ENCODE data around the gene SESN1.
"Not testable (repeated sequence)": the region's sequence is repeated elsewhere in the genome, so short reads cannot be mapped to it uniquely, and the experiment has no call there.

Gene SESN1

DNA sequence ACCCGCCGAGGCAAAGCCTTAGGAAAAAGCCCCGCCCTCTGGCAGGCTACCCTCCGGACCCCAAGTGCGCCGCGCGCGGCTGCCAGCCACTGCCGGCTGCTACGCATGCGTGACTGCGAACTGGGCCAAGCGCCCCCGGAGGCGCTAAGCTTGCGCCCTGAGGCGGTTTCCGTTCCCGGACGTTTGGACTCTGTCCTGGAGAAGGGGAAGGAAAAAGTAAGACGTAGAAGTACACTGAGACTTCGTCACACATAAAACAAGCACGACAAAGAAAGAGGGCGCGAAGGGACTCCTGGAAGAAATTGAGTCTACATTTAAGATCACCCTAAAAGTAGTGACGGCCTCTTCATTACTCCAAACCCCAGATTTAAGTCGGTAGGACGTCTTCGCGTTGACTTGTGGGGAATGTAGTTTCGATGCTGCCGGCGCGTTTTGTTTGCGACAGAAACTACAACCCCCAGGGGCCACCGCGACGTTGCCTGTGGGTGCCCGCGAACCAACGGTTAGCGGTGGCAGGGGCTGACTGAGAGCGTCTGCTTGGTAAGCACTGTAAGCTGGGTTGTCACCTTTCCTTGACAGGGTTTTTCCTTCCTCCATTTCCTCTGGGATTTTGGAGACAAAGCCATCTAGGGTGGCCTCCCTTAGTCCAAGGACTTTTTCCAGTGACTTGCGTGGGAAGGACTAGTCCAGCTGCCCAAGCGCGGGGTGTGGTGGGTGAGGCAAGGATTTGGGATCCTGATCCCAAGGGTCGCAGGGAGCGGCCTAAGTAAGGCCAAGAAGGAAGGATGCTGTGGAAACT is 589 bp upstream of the SESN1 start, which contains the start of gene CEP57L1:
TSS of gene CEP57L1 (plus strand) at position 472 of the 799 bp plus-strand sequence. CDS start 49,715 bp downstream, outside the sequence.
- peak; percentile 87 to 91 for DNase-seq (ENCODE audit: low read depth in 2 of 2)

DNA sequence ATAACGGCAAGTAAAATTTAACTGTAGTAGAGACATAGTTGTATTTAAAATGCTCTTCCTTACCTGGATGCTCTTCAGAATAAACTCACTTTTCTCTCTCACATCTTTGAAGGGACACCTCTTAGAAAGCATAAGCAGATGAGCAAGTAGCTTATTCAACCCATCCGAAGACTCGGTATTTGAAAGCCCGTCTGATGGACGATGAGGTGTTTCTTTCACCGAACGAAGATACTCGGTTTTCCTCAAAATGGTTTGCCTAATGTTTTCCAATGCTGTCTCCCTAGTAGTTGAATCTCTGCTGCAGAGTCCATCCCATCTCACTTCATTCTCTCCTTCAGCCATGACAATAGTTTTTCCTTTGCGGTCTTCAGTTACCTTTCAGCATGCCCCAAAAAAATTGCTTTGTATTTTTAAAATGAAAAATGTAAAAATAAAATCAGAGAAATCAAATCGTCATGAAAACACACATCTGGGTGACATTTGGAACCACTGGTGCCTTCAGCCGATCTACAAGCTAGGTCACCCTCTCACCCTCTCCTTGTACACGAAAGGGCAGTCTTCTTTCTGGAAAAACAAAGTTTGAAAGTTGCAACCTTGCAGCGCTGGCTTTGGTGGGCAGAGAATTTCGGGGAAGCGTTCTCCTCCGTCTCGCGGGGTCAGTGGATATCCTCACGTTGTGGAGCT is 772 bp downstream of the SESN1 start:
- no peak for DNase-seq (ENCODE audit: low read depth in 2 of 2)

DNA sequence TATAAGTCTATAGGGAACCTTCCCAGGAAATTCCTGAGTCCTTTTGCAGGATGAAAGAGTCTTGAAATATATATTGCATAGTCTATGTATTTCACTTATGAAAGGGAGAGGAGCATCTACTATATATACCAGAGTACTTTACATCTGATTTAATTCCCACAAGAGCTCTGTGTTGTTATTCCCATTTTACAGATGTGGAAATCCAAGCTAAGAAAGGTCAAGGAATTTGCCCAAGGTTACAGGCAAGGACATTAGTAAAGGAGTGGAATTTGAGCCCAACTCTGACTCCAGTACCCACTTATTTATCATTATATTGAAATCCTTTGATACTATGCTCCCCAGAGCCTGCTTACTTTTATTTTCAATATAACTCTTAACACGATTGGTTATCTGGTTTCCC is 2.6 kb downstream of the SESN1 start:
- no peak for DNase-seq (ENCODE audit: low read depth in 2 of 2)

DNA sequence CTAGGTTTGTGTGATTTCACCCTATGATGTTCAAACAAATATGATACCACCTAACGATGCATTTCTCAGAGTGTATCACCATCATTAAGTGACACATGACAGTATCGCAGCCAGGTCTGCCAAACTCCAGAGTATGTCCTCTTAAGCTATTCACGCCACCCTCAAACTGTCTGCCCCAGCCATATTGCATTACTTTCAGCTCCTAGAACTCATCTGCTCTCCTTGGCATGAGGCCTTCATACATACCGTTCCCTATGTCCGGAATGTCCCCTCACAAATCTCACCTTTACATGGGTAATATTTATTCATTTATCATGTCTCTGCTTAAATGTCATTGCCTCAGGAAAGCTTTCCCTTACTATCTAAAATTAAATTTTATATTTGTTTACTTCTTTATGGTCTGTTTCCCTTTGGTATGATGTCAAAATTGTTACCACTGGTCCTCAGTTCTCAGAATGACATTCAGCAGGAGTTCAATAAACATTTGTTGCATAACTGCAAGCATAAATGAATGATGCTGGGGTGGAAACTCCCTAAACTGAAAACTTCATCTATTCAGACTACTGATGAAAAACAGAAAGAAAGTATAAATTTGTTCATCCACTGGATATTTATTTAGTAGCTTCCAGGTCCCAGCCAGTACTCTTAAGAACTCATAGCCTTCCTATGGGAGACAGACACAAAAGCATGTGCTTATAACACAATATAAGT is 3.2 kb downstream of the SESN1 start:
- DNase-seq (ENCODE audit: low read depth in 2 of 2) = no peak

DNA sequence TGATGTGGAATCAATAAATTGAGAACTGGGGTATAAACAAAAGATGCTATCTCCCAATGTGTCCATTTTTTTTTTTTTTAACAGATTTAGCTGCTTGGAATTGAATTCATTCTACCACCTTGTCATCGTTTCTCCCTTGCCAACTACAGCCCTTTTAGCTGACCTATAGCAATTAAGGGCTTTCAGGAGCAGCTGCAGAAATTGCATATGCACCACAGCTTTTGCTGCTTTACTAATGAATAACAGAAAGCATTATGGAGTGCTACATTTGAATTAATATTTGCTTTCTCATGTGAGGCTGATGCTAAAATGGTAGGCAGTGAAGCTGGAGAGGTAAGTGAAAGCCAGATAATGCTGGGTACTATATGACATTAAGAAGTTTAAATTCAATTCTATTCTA is 5.7 kb downstream of the SESN1 start:
- DNase-seq (ENCODE audit: low read depth in 2 of 2) = no peak

DNA sequence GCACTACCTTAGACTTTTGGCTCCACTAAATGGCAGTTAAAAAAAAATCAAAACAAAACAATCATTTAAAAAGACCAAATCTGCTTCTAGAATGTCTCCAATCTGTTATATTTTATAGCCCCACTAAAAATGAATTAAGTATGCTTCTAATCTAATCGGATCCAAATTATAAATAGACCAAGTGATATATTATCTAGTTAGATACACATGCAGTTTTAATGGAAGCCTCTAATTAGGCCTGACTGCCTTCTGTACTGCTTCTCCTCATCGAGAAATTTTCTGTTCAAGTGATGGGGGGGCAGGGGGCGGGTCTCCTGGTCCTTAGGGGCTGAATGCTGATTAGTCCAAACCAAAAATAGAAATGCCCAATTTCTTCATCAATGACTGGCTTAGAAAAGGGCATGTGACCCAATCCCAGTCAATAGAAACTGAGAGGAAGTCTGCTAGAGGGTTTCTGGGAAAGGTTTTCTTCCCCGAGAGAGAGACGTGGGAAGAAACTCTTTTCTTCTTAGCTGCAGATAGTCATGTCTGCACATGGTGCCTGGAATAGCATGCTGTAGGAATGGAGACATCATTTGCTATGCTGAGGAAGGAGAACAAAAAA is 6.9 kb downstream of the SESN1 start:
- no peak for DNase-seq (ENCODE audit: low read depth in 2 of 2)

DNA sequence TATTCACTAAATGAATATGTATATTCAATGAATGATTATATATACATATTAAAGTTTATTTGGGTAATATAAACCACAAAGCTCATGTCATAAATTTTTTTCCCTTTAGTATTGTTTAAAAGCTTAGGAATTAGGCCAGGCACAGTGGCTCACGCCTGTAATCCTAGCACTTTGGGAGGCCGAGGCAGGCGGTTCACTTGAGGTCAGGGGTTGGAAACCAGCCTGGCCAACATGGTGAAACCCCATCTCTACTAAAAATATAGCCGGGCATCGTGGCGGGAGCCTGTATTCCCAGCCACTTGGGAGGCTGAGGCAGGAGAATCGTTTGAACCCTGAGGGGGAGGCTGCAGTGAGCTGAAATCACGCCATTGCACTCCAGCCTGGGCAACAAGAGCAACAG is 10.5 kb downstream of the SESN1 start:
- DNase-seq (ENCODE audit: low read depth in 2 of 2) = not testable (repeated sequence)

DNA sequence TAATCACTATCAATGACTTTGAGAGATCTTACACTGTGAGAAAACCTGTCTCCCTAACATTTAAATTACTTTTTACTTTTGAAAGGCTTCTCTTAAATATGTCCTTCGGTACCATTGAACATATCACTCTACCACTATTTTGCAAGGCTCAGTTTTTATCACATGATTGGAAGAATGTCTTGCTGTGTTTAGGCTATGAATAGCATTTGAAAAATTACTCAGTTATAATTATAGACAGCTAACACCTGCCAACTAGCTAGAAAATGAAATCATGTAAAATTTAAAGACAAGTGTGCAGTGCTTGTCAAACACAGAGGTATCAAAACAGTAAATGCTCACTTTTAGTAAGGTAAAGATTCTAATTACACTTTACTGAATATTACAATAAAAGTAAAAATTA is 11.0 kb downstream of the SESN1 start:
- DNase-seq (ENCODE audit: low read depth in 2 of 2) = no peak

DNA sequence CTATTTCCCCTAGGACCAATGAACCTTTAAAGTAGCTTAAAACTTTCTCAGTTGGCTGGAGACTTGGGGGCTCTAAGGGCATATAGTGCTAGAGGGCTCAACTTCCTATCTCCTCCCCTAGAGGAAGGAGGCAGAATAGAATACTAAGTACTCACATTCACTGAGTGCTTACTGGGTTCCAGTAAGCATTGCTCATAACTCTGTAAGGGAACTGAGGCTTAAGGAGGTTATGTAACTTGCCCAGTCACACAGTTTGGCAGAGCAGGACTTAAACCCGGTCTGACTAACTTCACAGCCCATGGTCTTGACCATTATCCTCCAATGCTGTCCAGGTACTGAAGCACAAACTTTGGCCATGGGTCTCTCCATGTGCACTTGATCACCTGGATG is 12.5 kb downstream of the SESN1 start:
- no peak for DNase-seq (ENCODE audit: low read depth in 2 of 2)

DNA sequence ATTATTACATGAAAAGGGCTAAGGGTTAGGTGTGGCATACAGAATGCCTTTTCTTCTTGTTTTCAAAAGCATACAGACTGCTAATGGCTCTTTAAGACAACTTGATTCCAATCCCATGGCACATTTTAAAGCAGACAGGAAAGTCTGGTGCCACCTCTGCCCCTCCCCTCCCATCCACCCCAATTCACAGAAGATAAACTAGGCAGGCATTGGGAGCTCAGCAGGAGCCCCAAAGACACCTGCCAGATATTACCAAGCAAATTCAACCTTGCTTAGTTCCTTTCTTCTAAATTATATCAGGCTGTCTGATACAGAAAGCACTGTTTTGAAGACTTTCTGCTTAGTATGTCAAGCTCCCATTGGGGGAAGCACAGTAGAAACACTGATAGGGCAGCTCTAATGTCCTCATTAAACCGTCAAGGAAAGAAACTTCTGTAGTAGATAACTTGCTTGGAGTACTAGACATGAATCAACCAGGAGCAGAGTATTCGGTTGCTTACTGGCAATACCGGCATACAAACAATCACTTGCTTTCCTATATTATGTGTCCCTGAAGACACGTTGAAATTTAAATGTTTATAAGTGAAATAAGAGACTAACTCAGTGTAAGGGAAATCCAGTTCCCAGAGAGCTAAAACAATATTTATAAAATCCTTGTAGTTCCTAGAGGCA is 13.0 kb downstream of the SESN1 start:
- no peak for DNase-seq (ENCODE audit: low read depth in 2 of 2)

DNA sequence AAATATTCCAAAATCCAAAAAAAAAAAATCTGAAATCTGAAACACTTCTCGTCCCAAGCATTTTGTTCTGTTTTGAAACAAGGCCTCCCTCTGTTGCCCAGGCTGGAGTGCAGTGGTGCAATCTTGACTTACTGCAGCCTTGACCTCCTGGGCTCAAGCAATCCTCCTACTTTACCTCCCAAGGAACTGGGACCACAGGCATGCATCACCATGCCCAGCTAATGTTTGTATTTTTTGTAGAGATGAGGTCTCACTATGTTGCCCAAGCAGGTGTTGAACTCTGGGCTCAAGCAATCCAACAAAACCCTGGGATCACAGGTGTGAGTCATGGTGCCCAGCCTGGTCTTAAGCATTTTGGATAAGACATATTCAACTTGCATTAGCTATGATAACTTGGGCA is 13.6 kb downstream of the SESN1 start:
- no peak for DNase-seq (ENCODE audit: low read depth in 2 of 2)

DNA sequence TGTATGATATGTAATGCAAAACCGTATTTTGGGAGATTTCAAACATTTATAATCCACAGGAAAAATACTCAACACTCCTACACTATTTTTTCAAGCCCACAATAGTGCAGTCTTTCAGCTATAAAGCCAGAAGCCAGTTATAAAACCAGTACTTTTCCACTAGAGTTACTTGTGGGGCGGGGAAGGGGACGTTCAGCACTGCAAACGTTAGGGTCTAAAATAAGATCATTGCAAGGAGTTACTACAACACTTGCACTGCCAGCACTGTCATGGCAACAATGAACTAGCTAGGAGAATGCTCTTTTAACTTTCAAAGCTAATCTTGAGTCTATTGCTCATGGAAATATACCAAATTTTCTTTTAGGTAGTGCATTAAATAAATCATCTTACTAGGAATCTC is 14.7 kb downstream of the SESN1 start:
- DNase-seq (ENCODE audit: low read depth in 2 of 2) = no peak

DNA sequence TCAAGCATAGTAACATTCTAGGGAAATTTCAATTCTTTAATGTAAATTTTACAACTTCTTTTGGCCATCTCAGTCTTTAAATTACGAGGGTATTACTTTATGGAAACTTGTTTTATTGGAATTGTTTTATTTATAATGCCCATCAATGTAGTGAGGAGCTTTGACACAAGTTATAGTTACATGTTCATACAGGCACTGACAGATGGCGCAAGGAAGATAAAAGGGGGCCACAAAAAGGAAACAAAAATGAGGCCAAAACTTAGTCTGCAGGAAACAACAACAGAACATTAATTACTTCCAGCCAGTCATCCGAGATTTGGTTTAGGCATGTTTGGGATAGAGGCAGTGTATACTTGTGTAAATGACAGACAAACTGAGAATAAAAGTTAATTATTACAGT is 18.3 kb downstream of the SESN1 start:
- no peak for DNase-seq (ENCODE audit: low read depth in 2 of 2)

DNA sequence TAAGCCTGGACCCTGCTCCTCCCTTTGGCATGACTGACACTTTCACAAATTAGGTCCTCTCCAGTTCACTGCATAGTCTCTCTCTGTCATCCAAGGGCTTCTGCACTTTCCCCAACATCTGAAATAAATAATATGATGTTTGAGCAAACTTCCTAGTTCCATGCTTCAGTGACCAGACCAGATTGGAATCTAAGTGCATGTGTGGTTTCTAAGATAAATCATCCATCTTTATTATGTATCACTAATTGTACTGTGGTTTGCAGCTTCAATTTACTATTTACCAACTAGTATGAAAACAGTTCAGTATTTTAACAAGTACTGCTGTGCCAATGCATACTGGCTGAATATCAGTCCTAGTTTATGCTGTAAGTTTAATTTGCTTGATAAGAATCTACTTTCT is 18.7 kb downstream of the SESN1 start:
- DNase-seq (ENCODE audit: low read depth in 2 of 2) = no peak

DNA sequence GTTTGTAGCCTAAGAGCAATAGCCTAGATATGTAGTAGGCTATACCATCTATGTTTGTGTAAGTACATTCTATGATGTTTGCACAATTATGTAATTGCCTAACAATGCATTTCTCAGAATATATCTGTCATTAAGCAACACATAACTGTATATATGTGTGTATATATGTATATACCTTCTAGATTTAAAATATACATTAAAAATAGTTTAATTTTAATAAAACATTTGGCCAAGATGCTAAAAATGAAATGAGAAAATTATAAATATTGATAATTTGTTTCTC is 20.6 kb downstream of the SESN1 start:
- no peak for DNase-seq (ENCODE audit: low read depth in 2 of 2)

DNA sequence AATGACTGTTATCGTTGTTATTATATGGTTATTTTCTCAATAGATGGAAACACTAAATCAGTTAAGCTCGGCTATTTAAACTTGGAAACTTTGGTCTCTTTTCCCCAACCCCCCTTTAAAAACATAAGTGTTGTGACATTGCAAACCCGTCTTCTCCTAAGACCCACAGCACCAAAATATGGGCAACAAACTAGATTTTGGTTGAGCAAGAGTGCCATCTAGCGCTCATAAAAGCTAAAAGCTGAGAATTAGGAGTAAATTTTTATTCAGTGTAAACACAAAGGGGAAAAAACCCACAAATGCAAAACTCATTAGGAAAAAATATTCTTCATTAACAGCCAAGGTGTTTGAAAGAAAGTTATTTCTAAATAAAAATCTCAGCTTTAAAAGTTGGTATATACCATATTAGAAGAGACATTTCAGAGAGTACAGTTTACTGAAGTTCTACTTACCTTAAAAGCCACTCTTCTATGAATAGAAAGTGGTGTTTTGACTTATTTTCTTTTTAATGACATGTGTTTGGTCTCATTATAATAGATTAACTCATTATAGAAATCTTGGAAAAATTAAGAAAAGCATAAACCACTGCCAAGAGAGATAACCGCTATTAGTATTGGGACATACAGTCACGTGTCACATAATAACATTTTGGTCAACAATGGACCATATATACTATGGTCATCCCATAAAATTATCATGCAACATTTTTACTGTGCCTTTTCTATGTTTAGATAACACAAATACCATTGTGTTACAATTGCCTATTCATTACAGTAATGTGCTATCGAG is 21.1 kb downstream of the SESN1 start:
- DNase-seq (ENCODE audit: low read depth in 2 of 2) = peak in 1 of 2 donors; percentile 25

DNA sequence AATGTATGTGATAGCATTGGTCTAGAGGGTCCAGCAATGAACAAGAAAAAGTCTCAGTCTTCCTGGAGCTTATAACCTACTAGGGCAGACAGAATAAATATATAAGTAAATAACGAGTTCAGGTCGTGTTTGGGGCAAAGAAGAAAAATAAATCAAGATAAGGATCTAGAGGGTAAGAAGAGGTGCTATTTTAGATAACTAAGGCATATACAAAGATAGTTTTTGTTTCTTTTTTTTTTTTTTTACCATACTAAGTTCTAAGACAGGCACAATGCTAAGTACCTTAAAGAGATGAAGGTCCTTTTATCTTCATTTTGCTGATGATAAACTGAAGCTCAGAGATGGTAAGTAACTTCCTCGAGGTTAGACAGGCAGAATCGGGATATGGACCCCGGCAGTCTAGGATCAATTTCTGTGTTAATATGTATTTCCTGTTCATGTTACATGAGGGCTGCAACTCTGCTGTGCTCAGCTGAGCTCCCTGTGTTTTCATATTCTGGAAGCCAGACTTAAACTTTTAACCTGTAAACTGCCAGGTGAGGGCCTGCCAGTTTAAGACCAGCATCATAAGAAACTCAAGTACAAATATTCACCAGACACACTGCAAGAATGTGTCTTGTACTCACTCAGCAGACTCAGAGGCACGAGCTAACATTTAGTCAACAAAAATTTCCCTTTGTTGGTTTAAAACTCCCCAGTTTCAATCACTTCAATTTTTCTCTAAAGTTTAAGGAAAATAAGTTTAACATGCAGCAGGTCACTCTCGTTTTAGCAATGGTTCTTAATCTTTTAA is 23.3 kb downstream of the SESN1 start:
- DNase-seq (ENCODE audit: low read depth in 2 of 2) = no peak

DNA sequence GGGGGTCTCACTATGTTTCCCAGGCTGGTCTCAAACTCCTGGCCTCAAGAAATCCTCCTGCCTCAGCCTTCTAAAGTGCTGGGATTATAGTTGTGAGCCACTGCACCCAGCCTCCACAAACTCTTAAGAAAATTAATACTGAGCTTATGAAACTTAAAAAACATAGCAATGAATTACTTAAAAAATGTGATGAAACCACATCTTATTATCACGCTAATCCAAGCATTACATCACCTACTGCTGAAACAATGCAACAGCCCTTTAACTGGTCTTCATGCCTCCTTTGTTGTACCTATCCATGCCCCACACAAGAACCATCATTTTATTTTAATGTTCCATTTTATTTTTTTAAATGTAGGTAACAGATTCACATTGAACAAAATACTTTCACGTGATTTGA is 24.9 kb downstream of the SESN1 start:
- no peak for DNase-seq (ENCODE audit: low read depth in 2 of 2)

DNA sequence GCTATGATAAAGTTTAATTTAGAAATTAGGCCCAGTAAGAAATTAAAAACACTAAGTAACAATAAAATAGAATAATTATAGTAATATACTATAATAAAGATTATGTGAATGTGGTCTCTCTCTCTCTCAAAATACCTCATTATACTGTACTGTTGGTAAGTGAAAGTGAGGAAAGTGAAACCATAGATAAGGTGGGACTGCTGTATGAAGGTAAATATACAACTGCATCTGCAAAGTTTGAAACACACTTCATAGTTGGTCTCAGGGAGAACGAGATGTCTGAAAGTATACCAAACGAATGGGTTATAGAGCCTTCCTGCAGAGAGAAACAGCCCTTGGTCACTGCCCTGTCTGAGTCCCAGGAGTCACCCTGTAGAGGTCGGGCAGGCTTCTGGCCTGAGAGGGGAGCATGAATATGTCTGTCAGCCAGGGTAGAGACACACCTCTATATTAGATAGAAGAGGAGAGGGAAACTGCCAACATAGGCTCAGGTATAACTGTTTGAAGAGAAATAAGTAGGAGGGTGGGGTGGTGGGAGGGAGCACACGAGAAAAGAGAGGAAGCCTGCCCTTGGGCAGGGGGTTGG is 31.8 kb downstream of the SESN1 start:
- DNase-seq (ENCODE audit: low read depth in 2 of 2) = no peak

DNA sequence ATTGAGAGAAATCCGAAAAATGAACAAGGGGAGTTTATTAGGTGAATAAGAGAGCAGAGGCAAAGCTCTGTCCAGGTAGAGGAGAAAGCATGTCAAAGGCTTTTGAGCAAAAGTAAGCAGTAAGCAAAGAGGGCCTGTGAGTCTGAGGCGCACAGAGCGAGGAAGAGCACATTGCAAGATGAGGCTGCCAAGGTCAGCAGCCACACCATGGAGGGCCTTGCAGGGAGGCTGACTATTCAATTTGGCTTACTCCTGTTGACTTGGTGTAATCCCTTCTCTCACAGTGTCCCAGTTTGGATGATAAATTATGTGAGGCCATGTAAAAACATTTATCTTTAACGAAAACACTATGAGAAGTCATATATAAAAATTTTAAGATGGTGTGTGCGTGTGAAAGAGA is 32.4 kb downstream of the SESN1 start:
- no peak for DNase-seq (ENCODE audit: low read depth in 2 of 2)

All from stimulated activated CD4-positive, alpha-beta T cell treated with anti-CD3 and anti-CD28 coated beads, Interleukin-15, amount 100 ng/mL, for 48 hours (primary cell).